HepG2 (cell line): ENCODE results near the gene MGST2. TPM values are rescaled to one million over a fixed set of nuclear protein-coding genes. Genes with fewer than 3 reads are reported as not detected.
A peak's percentile ranks its signal among the peaks of the same experiment; 100 is the strongest.

Source experiments
- ARID2 ChIP-seq: sonication (generic); formaldehyde crosslinking; IDR thresholded peaks from 2 replicates; pipeline ENCODE4 v1.8.1; 2022; ENCODE audit warnings: mild to moderate bottlenecking, missing genetic modification reagents, borderline replicate concordance
- ARID4A ChIP-seq: sonication (generic); formaldehyde crosslinking; IDR thresholded peaks from 2 replicates; pipeline ENCODE4 v1.5.0; 2020; ENCODE audit warnings: mild to moderate bottlenecking, missing genetic modification reagents, borderline replicate concordance
- FOXA3 ChIP-seq: IDR thresholded peaks from 2 replicates; pipeline ENCODE4 v1.6.1; 2016; ENCODE audit warnings: missing genetic modification reagents, missing compliant biosample characterization
- FOXP1 ChIP-seq, 2 experiments: fragments of 450-650 bp in 1 of 2; IDR thresholded peaks; 2 replicates each; pipeline ENCODE4 v1.6.1; 2017 to 2018; ENCODE audit warnings: antibody characterized with exemption in 1 of 2
- GABPB1 ChIP-seq: IDR thresholded peaks from 2 replicates; pipeline ENCODE4 v1.6.1; 2016; ENCODE audit warnings: mild to moderate bottlenecking, missing genetic modification reagents, moderate library complexity, missing compliant biosample characterization
- LCORL ChIP-seq, 2 experiments: fragments of 450-650 bp in 1 of 2; sonication (generic) in 1 of 2; formaldehyde crosslinking in 1 of 2; IDR thresholded peaks; 2 replicates each; pipeline versions ENCODE4 v1.5.0 to v1.6.1; 2017 to 2020; ENCODE audit warnings: antibody characterized with exemption in 1 of 2, missing genetic modification reagents in 1 of 2
- NFKBIZ ChIP-seq: IDR thresholded peaks from 2 replicates; pipeline ENCODE4 v1.6.1; 2018; ENCODE audit warnings: missing genetic modification reagents, missing compliant biosample characterization
- PITX1 ChIP-seq: sonication (generic); formaldehyde crosslinking; IDR thresholded peaks from 2 replicates; pipeline ENCODE4 v1.5.1; 2020; ENCODE audit warnings: mild to moderate bottlenecking, missing genetic modification reagents
- PRDM15 ChIP-seq: sonication (generic); formaldehyde crosslinking; IDR thresholded peaks from 2 replicates; pipeline ENCODE4 v1.4.0; 2020; ENCODE audit warnings: missing genetic modification reagents
- SMARCE1 ChIP-seq: fragments of 450-650 bp; IDR thresholded peaks from 2 replicates; pipeline ENCODE4 v1.6.1; 2017; ENCODE audit warnings: borderline replicate concordance
- SP2 ChIP-seq: sonication (generic); formaldehyde crosslinking; IDR thresholded peaks from 2 replicates; pipeline ENCODE4 v1.5.1; 2020; ENCODE audit warnings: mild to moderate bottlenecking, missing genetic modification reagents
- SRF ChIP-seq: IDR thresholded peaks from 2 replicates; pipeline ENCODE4 v1.6.1; 2011; ENCODE audit warnings: mild to moderate bottlenecking, low read depth, low read length, moderate library complexity
- YEATS2 ChIP-seq: sonication (generic); formaldehyde crosslinking; IDR thresholded peaks from 2 replicates; pipeline ENCODE4 v1.4.0; 2020; ENCODE audit warnings: missing genetic modification reagents, borderline replicate concordance
- ZNF367 ChIP-seq: sonication (generic); formaldehyde crosslinking; IDR thresholded peaks from 2 replicates; pipeline ENCODE4 v1.4.0; 2020; ENCODE audit warnings: missing genetic modification reagents, borderline replicate concordance
- ZNF557 ChIP-seq: sonication (generic); formaldehyde crosslinking; IDR thresholded peaks from 2 replicates; pipeline ENCODE4 v1.4.0; 2020; ENCODE audit warnings: missing genetic modification reagents
- ZNF589 ChIP-seq: sonication (generic); formaldehyde crosslinking; conservative IDR thresholded peaks from 2 replicates; pipeline ENCODE4 v1.8.0; 2022; ENCODE audit warnings: mild to moderate bottlenecking, moderate library complexity, missing genetic modification reagents
- ZNF775 ChIP-seq: sonication (generic); formaldehyde crosslinking; IDR thresholded peaks from 2 replicates; pipeline ENCODE4 v1.4.0; 2020; ENCODE audit warnings: missing genetic modification reagents, mild to moderate bottlenecking, moderate library complexity, borderline replicate concordance
- ZNF777 ChIP-seq: sonication (generic); formaldehyde crosslinking; IDR thresholded peaks from 2 replicates; pipeline ENCODE4 v1.4.0; 2020; ENCODE audit warnings: missing genetic modification reagents
- ZNF891 ChIP-seq: sonication (generic); formaldehyde crosslinking; IDR thresholded peaks from 2 replicates; pipeline ENCODE4 v1.5.0; 2020; ENCODE audit warnings: mild to moderate bottlenecking, missing genetic modification reagents
- polyA plus RNA-seq, 8 experiments: library from polyadenylated mRNA; depleted of rRNA in 3 of 8; stranded (reverse) in 7 of 8; unstranded in 1 of 8; fragments of >200 nt; fragmentation: Illumina TruSeq in 4 of 8; extraction: Trizol in 4 of 8; gene quantifications; 2 replicates each; pipeline versions ENCODE4 v1.2.1 to v1.2.3, GENCODE V29; 2011 to 2016; ENCODE audit warnings: low read depth in 4 of 8, missing spikeins in 1 of 8, mixed read lengths in 1 of 8; ENCODE audit not compliant: insufficient read depth in 1 of 8
- total RNA-seq, 5 experiments: library from RNA; depleted of rRNA; stranded (reverse); fragments of >200 nt; fragmentation: Illumina TruSeq; extraction: Trizol; gene quantifications; 2 replicates each; pipeline ENCODE4 v1.2.3, GENCODE V29; 2016; ENCODE audit warnings: low read depth in 1 of 5
- TF ChIP-seq, protein P1 (sequence below): sonication (generic); IDR thresholded peaks from 2 replicates; pipeline ENCODE4 v1.6.1; 2016; ENCODE audit warnings: low read depth, borderline replicate concordance

Gene MGST2
- total and polyA plus RNA-seq, 2 of the 13 experiments (the other 11 are each of a cell fraction or from before 2014, with no cell fraction given) = 205 to 416 TPM

- TF ChIP-seq PITX1 (CRISPR knock-in tag) (peak; percentile 91), PRDM15 (0 out of 2 replicates have a peak, but pooled peaks have one; percentile 47), ZNF589 (no peak), LCORL (IDR thresholded peaks at IDR 0.05) (no peak), LCORL (CRISPR knock-in tag; IDR thresholded peaks at IDR 0.05) (peak; percentile 86), ARID2 (CRISPR knock-in tag) (peak; percentile 94), ZNF775 (CRISPR knock-in tag) (no peak), GABPB1 (peak; percentile 74), ZNF367 (CRISPR knock-in tag) (0 out of 2 replicates have a peak, but pooled peaks have one; percentile 57), FOXP1 (IDR thresholded peaks at IDR 0.05) (peak; percentile 75; the same call in 1 of the 2 replicates), FOXP1 (CRISPR knock-in tag; IDR thresholded peaks at IDR 0.05) (peak; percentile 82), FOXA3 (peak; percentile 88), SP2 (no peak), NFKBIZ (peak; percentile 38; the same call in 1 of the 2 replicates), SMARCE1 (no peak), YEATS2 (no peak), SRF (peak; percentile 66; the same call in 1 of the 2 replicates), ARID4A (CRISPR knock-in tag) (peak; percentile 80; the same call in 1 of the 2 replicates), ZNF557 (CRISPR knock-in tag) (peak; percentile 49; the same call in 1 of the 2 replicates), ZNF891 (CRISPR knock-in tag) (peak; percentile 82; the same call in 1 of the 2 replicates), ZNF777 (CRISPR knock-in tag) (peak; percentile 65)
- TF ChIP-seq, protein P1, sequence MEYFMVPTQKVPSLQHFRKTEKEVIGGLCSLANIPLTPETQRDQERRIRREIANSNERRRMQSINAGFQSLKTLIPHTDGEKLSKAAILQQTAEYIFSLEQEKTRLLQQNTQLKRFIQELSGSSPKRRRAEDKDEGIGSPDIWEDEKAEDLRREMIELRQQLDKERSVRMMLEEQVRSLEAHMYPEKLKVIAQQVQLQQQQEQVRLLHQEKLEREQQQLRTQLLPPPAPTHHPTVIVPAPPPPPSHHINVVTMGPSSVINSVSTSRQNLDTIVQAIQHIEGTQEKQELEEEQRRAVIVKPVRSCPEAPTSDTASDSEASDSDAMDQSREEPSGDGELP = peak; percentile 81; the same call in 1 of the 2 replicates
Measured at GRCh38 chr4:139665690-139666529, at the start of gene MGST2 (continued).
